ENCODE data around the gene PTF1A.

The PTF1A gene

DNA sequence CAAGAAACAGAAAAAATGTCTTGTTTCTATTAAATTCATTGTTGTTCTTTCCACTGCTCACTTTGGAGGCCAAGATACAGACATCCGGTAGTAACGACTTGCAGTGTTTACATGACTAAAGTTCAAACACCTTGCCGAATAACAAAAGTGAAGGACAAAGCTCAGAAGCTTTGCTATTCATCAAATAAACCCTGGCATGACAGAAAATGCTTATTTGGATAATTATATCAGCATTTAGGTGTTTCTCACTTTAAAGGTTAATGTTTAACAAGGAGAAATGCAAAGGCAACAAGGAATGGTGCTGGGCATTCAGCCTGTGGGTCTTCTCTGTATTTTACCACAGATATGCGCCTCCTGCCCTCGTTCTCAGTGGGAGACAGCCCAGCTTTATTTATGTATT lies 5.4 kb upstream of the PTF1A start:
- DNase-seq (ENCODE audit: low read depth): no peak

GRCh38 chr10:23187155-23187554 lies 5.0 kb upstream of the PTF1A start:
- DNase-seq (ENCODE audit: low read depth): no peak

GRCh38 chr10:23189024-23189423 lies 3.1 kb upstream of the PTF1A start:
- DNase-seq (ENCODE audit: low read depth): no peak

- DNase-seq (ENCODE audit: low read depth): no peak
These were observed 994 bp upstream of the PTF1A start for GRCh38 chr10:23190872-23191763.

DNA sequence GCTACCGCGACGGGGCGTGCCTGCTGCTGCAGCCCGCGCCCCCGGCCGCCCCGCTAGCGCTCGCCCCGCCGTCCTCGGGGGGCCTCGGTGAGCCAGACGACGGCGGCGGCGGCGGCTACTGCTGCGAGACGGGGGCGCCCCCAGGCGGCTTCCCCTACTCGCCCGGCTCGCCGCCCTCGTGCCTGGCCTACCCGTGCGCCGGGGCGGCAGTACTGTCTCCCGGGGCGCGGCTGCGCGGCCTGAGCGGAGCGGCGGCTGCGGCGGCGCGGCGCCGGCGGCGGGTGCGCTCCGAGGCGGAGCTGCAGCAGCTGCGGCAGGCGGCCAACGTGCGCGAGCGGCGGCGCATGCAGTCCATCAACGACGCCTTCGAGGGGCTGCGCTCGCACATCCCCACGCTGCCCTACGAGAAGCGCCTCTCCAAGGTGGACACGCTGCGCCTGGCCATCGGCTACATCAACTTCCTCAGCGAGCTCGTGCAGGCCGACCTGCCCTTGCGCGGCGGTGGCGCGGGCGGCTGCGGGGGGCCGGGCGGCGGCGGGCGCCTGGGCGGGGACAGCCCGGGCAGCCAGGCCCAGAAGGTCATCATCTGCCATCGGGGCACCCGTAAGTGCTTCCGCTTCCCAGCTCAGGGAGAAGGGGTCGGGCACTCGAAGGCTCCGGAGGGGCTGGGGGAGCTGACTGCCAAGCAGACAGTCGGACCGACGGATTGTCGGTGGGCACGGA lies 761 bp downstream of the PTF1A start:
- DNase-seq (ENCODE audit: low read depth): no peak

DNA sequence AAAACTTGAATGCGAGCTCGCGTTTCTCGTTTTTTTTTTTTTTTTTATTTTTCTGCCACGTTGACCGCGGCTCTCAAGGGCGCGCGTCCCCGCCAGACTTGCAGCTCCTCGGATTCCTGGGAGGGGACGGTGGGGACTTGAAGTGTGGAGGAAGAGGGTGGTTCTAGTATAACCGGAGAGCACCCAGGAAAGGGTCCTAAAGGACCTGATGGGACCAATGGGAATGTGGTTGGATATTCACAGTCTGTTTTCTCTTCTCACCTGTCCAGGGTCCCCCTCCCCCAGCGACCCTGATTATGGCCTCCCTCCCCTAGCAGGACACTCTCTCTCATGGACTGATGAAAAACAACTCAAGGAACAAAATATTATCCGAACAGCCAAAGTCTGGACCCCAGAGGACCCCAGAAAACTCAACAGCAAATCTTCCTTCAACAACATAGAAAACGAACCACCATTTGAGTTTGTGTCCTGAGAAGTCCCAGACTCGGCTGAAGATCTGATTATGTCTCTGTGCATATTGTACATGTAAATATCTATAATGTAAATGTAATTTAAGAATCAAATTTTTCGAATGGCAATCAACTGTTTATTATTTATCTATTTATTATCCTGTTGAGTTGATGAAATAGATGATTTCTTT lies 1.4 kb downstream of the PTF1A start:
- DNase-seq (ENCODE audit: low read depth): no peak

- no peak for DNase-seq (ENCODE audit: low read depth)
These were observed 2.4 kb downstream of the PTF1A start for GRCh38 chr10:23194471-23194965.

DNA sequence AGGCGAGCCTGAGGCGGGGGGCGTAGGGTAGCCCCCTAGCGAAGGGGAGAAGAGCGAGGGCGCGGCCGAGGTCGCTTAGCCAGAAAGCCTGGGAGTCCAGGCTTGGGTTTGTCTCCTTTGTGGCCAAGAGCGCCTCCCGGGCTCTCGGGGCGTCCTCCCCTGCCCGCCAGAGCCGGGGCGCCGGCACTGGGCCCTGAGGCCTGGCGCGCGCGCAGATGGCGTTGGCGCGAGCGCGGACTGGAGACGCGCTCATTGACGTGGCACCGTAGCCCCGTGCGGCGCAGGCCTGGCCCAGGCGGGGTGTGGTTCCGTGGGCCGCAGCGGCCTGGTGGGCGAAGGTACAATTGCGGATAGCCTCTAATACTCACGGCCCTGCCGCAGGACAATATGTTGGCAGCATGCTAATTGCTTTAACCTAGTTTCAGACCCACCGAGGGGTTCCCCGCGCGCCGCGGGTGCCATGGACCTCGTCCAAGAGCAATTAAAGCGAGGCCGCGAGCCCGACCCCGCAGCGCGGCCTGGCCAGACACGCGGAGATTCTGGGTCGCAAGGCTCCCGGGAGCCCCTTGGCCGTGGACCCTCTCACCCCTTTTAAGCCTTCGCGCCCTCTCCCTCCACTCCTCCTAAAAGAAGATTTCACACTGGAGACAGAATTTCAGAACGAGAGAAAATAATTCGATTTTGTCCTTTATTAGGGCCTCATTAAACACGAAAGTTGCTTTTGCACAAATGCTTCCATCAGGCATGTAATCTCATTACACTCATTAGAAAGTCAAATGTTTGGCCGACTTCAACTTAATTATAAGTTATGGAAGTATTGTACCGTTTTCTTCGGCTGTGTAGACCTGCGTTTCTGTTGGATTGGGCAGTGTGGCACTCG lies 3.1 kb downstream of the PTF1A start:
- DNase-seq (ENCODE audit: low read depth): no peak

- DNase-seq (ENCODE audit: low read depth): no peak
These were observed 3.9 kb downstream of the PTF1A start for GRCh38 chr10:23195846-23196600.

DNA sequence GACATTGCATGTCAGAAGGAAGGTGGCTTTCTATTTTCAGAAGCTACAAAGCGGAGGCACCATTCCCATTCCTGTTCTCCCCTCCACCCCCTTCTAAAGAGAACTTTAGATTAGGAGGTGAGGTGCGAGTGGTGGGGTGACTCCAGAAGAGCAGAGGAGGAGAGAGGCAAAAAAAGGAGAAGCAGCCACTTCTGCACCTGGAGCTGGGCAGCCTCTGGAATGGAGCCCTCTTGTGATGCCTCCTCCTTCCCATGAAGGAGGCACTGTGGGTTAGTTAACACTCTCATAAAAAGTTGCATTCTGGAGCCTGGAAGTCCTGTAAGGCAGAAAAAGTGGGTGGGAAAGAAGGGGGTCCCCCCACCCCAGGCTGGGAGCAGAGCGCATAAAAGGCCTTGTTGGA lies 4.8 kb downstream of the PTF1A start:
- no peak for DNase-seq (ENCODE audit: low read depth)

DNA sequence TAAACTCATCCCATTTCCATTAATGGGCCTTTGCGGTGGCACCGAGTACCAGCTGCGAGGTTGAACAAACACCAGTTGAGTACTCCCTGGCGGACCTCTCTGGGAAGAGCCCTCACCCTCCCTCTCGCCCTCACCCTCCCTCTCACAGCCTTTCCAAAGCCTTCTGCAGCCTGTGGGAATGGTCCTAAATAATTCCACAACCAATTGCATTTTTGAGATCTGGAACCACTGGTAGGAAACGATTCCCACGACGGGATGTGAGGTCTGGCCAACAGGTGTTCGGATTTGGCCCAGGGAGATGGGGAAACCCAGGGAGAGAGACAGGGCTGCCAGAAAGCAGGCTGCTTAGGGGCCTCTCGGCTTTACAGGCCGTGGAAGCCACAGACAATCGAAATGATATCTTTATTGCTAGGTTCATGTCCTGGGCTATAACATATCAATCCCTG lies 5.3 kb downstream of the PTF1A start:
- DNase-seq (ENCODE audit: low read depth): no peak

DNA sequence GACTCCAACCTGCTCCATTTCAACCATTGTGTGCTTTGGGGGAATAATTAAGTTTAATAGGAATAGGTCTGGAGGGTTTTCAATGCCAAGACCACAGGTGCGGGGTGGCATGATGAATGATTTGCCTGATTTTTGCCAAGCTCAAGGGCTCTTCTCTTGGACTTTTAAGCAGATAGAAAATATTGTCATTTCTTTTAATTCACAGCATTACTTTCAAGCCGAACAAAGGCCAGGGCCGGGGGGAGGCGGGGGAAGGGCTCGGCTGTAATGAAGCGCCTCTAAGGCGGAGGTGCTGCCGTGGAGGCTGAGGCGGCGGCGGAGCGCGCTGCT lies 6.5 kb downstream of the PTF1A start:
- DNase-seq (ENCODE audit: low read depth): no peak

GRCh38 chr10:23198940-23199767 lies 7.0 kb downstream of the PTF1A start:
- DNase-seq (ENCODE audit: low read depth): no peak

GRCh38 chr10:23199768-23200511 lies 7.8 kb downstream of the PTF1A start:
- no peak for DNase-seq (ENCODE audit: low read depth)

DNA sequence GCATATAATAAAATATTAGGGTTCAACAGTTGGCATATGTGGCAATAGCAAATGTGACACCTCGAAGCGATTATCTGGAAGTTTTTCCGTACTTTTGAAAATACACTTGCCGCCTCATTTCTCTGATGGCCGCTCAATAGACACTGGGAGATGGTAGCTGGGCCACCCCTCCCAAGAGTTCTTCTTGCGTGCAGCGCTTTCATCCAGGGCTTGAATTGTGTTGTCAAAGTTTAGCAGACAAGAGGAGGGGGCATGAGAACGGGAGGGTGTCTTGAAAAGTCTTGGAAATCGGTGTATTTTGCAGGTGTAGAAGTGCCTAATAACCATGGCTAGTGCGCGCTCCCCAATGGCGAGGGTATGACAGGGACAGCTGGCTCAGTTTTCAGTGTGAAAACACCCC lies 8.5 kb downstream of the PTF1A start:
- no peak for DNase-seq (ENCODE audit: low read depth)

DNA sequence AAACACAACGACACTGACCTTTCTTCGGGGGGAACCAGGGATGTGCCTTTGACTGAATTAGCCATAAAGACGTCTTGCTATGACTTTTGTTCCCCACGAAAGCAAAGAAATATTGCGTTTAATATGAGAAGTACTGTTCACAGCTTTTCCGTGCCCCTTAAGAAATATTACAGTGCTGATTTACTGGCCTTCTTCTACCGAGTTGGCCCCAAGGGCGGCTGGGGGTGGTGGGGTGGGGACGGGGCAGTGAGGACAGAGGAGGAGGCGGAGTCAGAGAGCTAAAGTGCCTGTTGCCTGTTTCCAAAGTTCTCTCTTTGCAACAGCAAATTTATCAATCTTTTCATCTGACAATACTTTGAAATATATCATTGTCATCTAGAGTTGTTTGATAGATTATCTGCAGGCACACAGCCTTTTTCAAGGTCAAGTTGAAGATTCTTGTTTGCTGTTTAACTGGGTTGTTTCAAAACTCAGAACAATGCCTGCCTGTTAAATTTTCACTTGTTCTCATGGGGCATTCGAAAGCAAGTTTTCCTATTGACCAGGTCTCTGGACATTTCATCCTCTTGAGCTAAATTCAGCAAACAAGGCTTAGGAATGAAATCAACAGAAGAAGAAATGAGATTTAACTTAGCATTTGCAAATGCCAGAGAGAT lies 9.0 kb downstream of the PTF1A start:
- DNase-seq (ENCODE audit: low read depth): no peak

DNA sequence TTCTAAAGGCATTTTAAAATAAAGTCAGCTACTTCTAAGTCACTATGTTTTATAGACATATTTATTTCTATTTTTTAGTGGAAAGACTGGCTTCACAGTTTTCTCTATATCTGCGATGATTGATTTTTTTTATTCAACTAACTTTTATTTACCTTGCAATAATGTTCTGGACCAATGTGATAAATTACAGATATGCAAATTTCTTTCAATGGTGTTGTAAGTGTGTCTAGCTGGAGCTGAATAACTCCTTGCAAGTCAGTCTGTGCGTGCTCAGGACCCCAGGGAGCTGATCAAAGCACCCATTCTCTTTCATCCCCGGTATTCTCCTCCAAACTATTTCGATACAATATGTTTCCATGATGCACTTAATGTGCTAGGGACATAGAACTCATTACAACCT lies 9.7 kb downstream of the PTF1A start:
- no peak for DNase-seq (ENCODE audit: low read depth)

- no peak for DNase-seq (ENCODE audit: low read depth)
These were observed 10.7 kb downstream of the PTF1A start for GRCh38 chr10:23202779-23203178.

Measured in EH (cell line).